K562 (cell line): Measurements from ENCODE around the gene ST7. TPM values are rescaled to one million over a fixed set of nuclear protein-coding genes. Genes with fewer than 3 reads are reported as not detected.

Experiments
- ATAC-seq: fragments of 200-7000 bp; cut with Tn5 transposase; 3 replicates; pipeline ENCODE4 v1.9.1; 2020; ENCODE audit warnings: moderate library complexity
- BruUV-seq: library from RNA; stranded (reverse); fragments of 400-500 nt; replicated peaks from 2 replicates; lab custom pipeline; 2021; lab: Mats Ljungman, UMichigan
- CTCF ChIA-PET: fragments of 300-600 bp; formaldehyde crosslinking; extraction: SDS; loops from one replicate; lab custom pipeline; 2021; ENCODE audit warnings: low intra/inter-chr PET ratio; lab: Yijun Ruan, JAX
- POLR2A ChIA-PET: fragments of 300-600, 350-650 bp; sonication (Branson Sonifier 250); formaldehyde crosslinking; extraction: SDS; loops from one replicate; lab custom pipeline; 2021; ENCODE audit warnings: antibody characterized with exemption, inconsistent platforms; lab: Yijun Ruan, JAX
- DNase-seq, 4 experiments: peaks; one replicate each; pipeline versions ENCODE4 v3.0.0 to v3.0.0-alpha.2; 2011 to 2018; ENCODE audit warnings: low spot score in 3 of 4, mixed read lengths in 3 of 4; ENCODE audit errors: extremely low read depth in 1 of 4
- FAIRE-seq: peaks from 2 replicates; lab custom pipeline; 2011; peaks lifted over from hg19 to GRCh38; lab: Jason Lieb, UNC
- H2AFZ ChIP-seq: 2 replicates; pipeline ENCODE4 v1.6.0; 2011; ENCODE audit warnings: low read depth, low read length, control low read depth, inconsistent platforms
- H3K27ac ChIP-seq: fragments of 200-600 bp; 3 replicates; pipeline ENCODE4 v1.8.0; 2011; ENCODE audit warnings: low read depth, mild to moderate bottlenecking, control low read depth, inconsistent platforms, low read length, moderate library complexity, mixed read lengths; ENCODE audit errors: extremely low read depth
- H3K27me3 ChIP-seq, 2 experiments: fragments of 300-600 bp in 1 of 2; 2 replicates in 1 of 2; 3 replicates in 1 of 2; pipeline versions ENCODE4 v1.6.0 to v1.8.0; 2011; ENCODE audit warnings: inconsistent platforms in 2 of 2, low read length in 2 of 2, mild to moderate bottlenecking in 1 of 2, mixed read lengths in 1 of 2, moderate library complexity in 1 of 2; ENCODE audit not compliant: control insufficient read depth in 2 of 2, insufficient read depth in 2 of 2
- H3K36me3 ChIP-seq: fragments of 300-600 bp; 3 replicates; pipeline ENCODE4 v1.8.0; 2011; ENCODE audit warnings: mild to moderate bottlenecking, low read length, inconsistent platforms; ENCODE audit not compliant: control insufficient read depth, insufficient read depth
- H3K4me1 ChIP-seq, 2 experiments: fragments of 200-600 bp in 1 of 2; replicated peaks in 1 of 2; 2 replicates in 1 of 2; 3 replicates in 1 of 2; pipeline versions ENCODE4 v1.5.1 to v1.8.0; 2011; ENCODE audit warnings: inconsistent platforms in 2 of 2, low read length in 2 of 2, mild to moderate bottlenecking in 1 of 2, mixed read lengths in 1 of 2, moderate library complexity in 1 of 2; ENCODE audit not compliant: control insufficient read depth in 2 of 2, insufficient read depth in 2 of 2
- H3K4me2 ChIP-seq: 2 replicates; pipeline ENCODE4 v1.6.1; 2011; ENCODE audit warnings: low read length, control low read depth, inconsistent platforms, mixed read lengths; ENCODE audit not compliant: insufficient read depth
- H3K4me3 ChIP-seq: fragments of 200-600 bp; sonication (generic), shearing (Covaris generic); 2 replicates; pipeline ENCODE4 v1.5.1; 2016; ENCODE audit warnings: control low read depth, inconsistent platforms
- H3K79me2 ChIP-seq: fragments of 200-600 bp; 3 replicates; pipeline ENCODE4 v1.8.0; 2011; ENCODE audit warnings: low read length, inconsistent platforms; ENCODE audit not compliant: control insufficient read depth, insufficient read depth
- H3K9ac ChIP-seq, 2 experiments: 2 replicates each; pipeline versions ENCODE4 v1.6.0 to v1.6.1; 2011; ENCODE audit warnings: low read depth in 2 of 2, low read length in 2 of 2, control low read depth in 1 of 2, inconsistent platforms in 1 of 2, mild to moderate bottlenecking in 1 of 2, mixed read lengths in 1 of 2; ENCODE audit not compliant: insufficient read depth in 1 of 2
- H3K9me1 ChIP-seq: one replicate; pipeline ENCODE4 v1.6.0; 2011; ENCODE audit warnings: inconsistent platforms, mild to moderate bottlenecking, low read length, moderate library complexity; ENCODE audit not compliant: control insufficient read depth, insufficient read depth
- H3K9me3 ChIP-seq: replicated peaks from 2 replicates; pipeline ENCODE4 v1.5.1; 2011; ENCODE audit warnings: low read depth, low read length, inconsistent platforms; ENCODE audit not compliant: control insufficient read depth, insufficient read depth
- H4K20me1 ChIP-seq: replicated peaks from 2 replicates; pipeline ENCODE4 v1.6.1; 2011; ENCODE audit warnings: low read length, inconsistent platforms, mixed read lengths; ENCODE audit not compliant: control insufficient read depth, insufficient read depth
- MAZ ChIP-seq, 2 experiments: fragments of 450-650 bp in 1 of 2; sonication (generic) in 1 of 2; formaldehyde crosslinking; IDR thresholded peaks in 1 of 2; conservative IDR thresholded peaks in 1 of 2; 2 replicates each; pipeline versions ENCODE4 v1.4.0 to v1.5.0; 2020; ENCODE audit warnings: mild to moderate bottlenecking in 1 of 2, missing genetic modification reagents in 1 of 2
- NRF1 ChIP-seq, 2 experiments: fragments of 450-650 bp; IDR thresholded peaks in 1 of 2; conservative IDR thresholded peaks in 1 of 2; 2 replicates each; pipeline ENCODE4 v1.6.1; 2014; ENCODE audit warnings: mild to moderate bottlenecking in 2 of 2
- USF2 ChIP-seq: sonication (generic); formaldehyde crosslinking; IDR thresholded peaks from 2 replicates; pipeline ENCODE4 v1.5.0; 2020; ENCODE audit warnings: missing genetic modification reagents
- ZC3H11A ChIP-seq: IDR thresholded peaks from 2 replicates; pipeline ENCODE4 v1.6.1; 2012; ENCODE audit warnings: low read depth, low read length, improper control_type of control experiment
- ZMIZ1 ChIP-seq, 2 experiments: fragments of 150-350 bp in 1 of 2; IDR thresholded peaks; 2 replicates each; pipeline ENCODE4 v1.6.1; 2012 to 2016; ENCODE audit warnings: low read depth in 2 of 2, low read length in 2 of 2, mild to moderate bottlenecking in 1 of 2, moderate library complexity in 1 of 2
- ZNF184 ChIP-seq: sonication (generic); formaldehyde crosslinking; IDR thresholded peaks from 2 replicates; pipeline ENCODE4 v1.5.0; 2020; ENCODE audit warnings: missing genetic modification reagents
- ZNF644 ChIP-seq: fragments of 200-800 bp; sonication (Bioruptor generic); IDR thresholded peaks from 2 replicates; pipeline ENCODE4 v1.6.1; 2016; ENCODE audit warnings: low read depth, missing genetic modification characterization, missing compliant biosample characterization
- ZNF79 ChIP-seq: fragments of 250-450 bp; sonication (Bioruptor Pico); IDR thresholded peaks from 2 replicates; pipeline ENCODE4 v1.4.0; 2020; ENCODE audit warnings: low read depth, mild to moderate bottlenecking, moderate library complexity
- WGBS: fragments of 100-300 bp; shearing (Covaris generic); methylation state at CpG from one replicate; pipeline ENCODE4 v1.1.6; 2016; ENCODE audit warnings: low coverage, mixed read lengths; ENCODE audit not compliant: insufficient coverage; ENCODE audit errors: missing lambda C conversion rate; 5-methylcytosine and 5-hydroxymethylcytosine counted together
- in situ Hi-C: fragments of 300-500 bp; cut with MboI; formaldehyde crosslinking; loops from 4 replicates; pipeline ENCODE4 v1.15.0; 2018; ENCODE audit warnings: inconsistent platforms, mixed read lengths
- intact Hi-C: fragments of 100-400 bp; cut with micrococcal nuclease; formaldehyde crosslinking; loops from 2 replicates; pipeline ENCODE4 v1.14.2; 2022
- polyA plus RNA-seq, 8 experiments: library from polyadenylated mRNA; depleted of rRNA in 4 of 8; stranded (reverse) in 5 of 8; unstranded in 3 of 8; fragments of >200 nt; fragmentation: Nextera tagmentation in 2 of 8; fragmentation: Illumina TruSeq in 1 of 8; extraction: Ambion mirVana in 2 of 8; extraction: Trizol in 1 of 8; gene quantifications; 2 replicates each; pipeline versions ENCODE4 v1.2.1 to v1.2.3, GENCODE V29; 2011 to 2014; ENCODE audit warnings: inconsistent platforms in 1 of 8, missing spikeins in 1 of 8
- total RNA-seq, 7 experiments: library from RNA; depleted of rRNA in 6 of 7; stranded (reverse); fragments of >200 nt in 6 of 7; fragmentation: Illumina TruSeq in 2 of 7; extraction: Trizol in 2 of 7; gene quantifications; 2 replicates each; pipeline versions ENCODE4 v1.2.1 to v1.2.3, GENCODE V29; 2011 to 2021; ENCODE audit warnings: low replicate concordance in 1 of 7

ST7 gene
- total and polyA plus RNA-seq, 9 of the 15 experiments (the other 6 are each of a cell fraction or from before 2014, with no cell fraction given) = 23.9 to 56.3 (median 36.9) TPM

- no peak overlapping the region for H3K4me2 ChIP-seq
- POLR2A ChIA-PET = no interaction called here
- no peaks in the 10 kb centered on the region for H3K79me2 ChIP-seq
- no peak overlapping the region for H2AFZ ChIP-seq
- no peaks in the 10 kb centered on the region for H3K4me1 ChIP-seq
- no peak overlapping the region for H3K4me3 ChIP-seq
- ATAC-seq = no peak
- H3K27me3 ChIP-seq = no peaks in the 10 kb centered on the region
- no peak for DNase-seq
- H3K9me3 ChIP-seq = no peaks in the 10 kb centered on the region
- 48% methylated on average over 2 of the region's 2 CpGs for WGBS
- TF ChIP-seq USF2 (CRISPR knock-in tag) (no peak), MAZ (CRISPR knock-in tag; conservative IDR thresholded peaks at IDR 0.05 in 1 of 2, IDR thresholded peaks at IDR 0.05 in 1 of 2) (no peak), ZNF79 (CRISPR knock-in tag) (no peak)
- FAIRE-seq = no peak
- BruUV-seq = no TSS peak
- no peaks in the 10 kb centered on the region for H3K9me1 ChIP-seq
- no peak overlapping the region for H3K27ac ChIP-seq
- no peaks in the 10 kb centered on the region for H4K20me1 ChIP-seq
- intact Hi-C loops (no loop called here), in situ Hi-C loops (no loop called here)
- no peak overlapping the region for H3K9ac ChIP-seq
- peaks cover 58% of the 10 kb centered on the region; the same call in 2 of the 3 replicates for H3K36me3 ChIP-seq
- CTCF ChIA-PET = no interaction called here
Observed at GRCh38 chr7:117178600-117178999, 225.3 kb downstream of the ST7 start.

- H2AFZ ChIP-seq = no peak overlapping the region
- ChIA-PET POLR2A (no interaction called here), CTCF (interaction anchor here (0.7 kb wide), 1 partner anchor 11 kb away, joined by 5 read pairs; no protein-coding TSS in a partner anchor)
- no TSS peak for BruUV-seq
- 72% methylated on average over 2 of the region's 2 CpGs for WGBS
- no peak overlapping the region for H3K4me2 ChIP-seq
- H3K79me2 ChIP-seq = no peaks in the 10 kb centered on the region
- DNase-seq (no peak), ATAC-seq (peak; percentile 16; the same call in 2 of the 3 replicates), FAIRE-seq (no peak)
- no peak overlapping the region for H3K9ac ChIP-seq
- no peak overlapping the region for H3K4me3 ChIP-seq
- no peaks in the 10 kb centered on the region for H3K9me1 ChIP-seq
- no peak overlapping the region for H3K27ac ChIP-seq
- H3K4me1 ChIP-seq = peaks cover 0 to 4% of the 10 kb centered on the region in 2 experiments; a peak in 2 of 5 replicates
- peaks cover 51% of the 10 kb centered on the region; the same call in 2 of the 3 replicates for H3K36me3 ChIP-seq
- no peaks in the 10 kb centered on the region for H3K9me3 ChIP-seq
- H4K20me1 ChIP-seq = no peaks in the 10 kb centered on the region
- H3K27me3 ChIP-seq = no peaks in the 10 kb centered on the region
- intact Hi-C loops = no loop called here
- in situ Hi-C loops = no loop called here
- TF ChIP-seq ZNF644 (tag) (no peak), NRF1 (conservative IDR thresholded peaks at IDR 0.05 in 1 of 2, IDR thresholded peaks at IDR 0.05 in 1 of 2) (no peak), ZC3H11A (no peak), ZNF184 (CRISPR knock-in tag) (no peak), ZMIZ1 (IDR thresholded peaks at IDR 0.05; ENCODE audit: low read depth in 2 of 2, low read length in 2 of 2) (no peak)
Observed at GRCh38 chr7:117179701-117180100, 226.4 kb downstream of the ST7 start.
